Stomach smooth muscle (tissue), 2 donors: ENCODE results near the gene ACOT7.

Experiments used
- H3K27ac ChIP-seq: one replicate; pipeline ENCODE4 v1.7.0; 2013; ENCODE audit warnings: mild to moderate bottlenecking, low read length, inconsistent platforms
- H3K27me3 ChIP-seq, 2 donors: one replicate each; pipeline ENCODE4 v1.7.0; 2013; ENCODE audit warnings: low read length in 2 of 2; ENCODE audit not compliant: insufficient read depth in 2 of 2, control insufficient read depth in 1 of 2
- H3K36me3 ChIP-seq, 2 donors: one replicate each; pipeline ENCODE4 v1.7.0; 2013; ENCODE audit warnings: low read length in 2 of 2; ENCODE audit not compliant: control insufficient read depth in 2 of 2, insufficient read depth in 2 of 2
- H3K4me1 ChIP-seq: one replicate; pipeline ENCODE4 v1.7.0; 2013; ENCODE audit warnings: low read length; ENCODE audit not compliant: control insufficient read depth, insufficient read depth
- H3K4me3 ChIP-seq, 2 donors: one replicate each; pipeline ENCODE4 v1.7.0; 2013; ENCODE audit warnings: low read length in 2 of 2
- H3K9ac ChIP-seq, 2 donors: one replicate each; pipeline ENCODE4 v1.7.0; 2013; ENCODE audit warnings: low read length in 2 of 2, mild to moderate bottlenecking in 1 of 2
- H3K9me3 ChIP-seq, 2 donors: one replicate each; pipeline ENCODE4 v1.7.0; 2013; ENCODE audit warnings: low read length in 2 of 2; ENCODE audit not compliant: control insufficient read depth in 2 of 2
- donor health status: healthy.
- donor health status: Pancreatic carcinoma.

The ACOT7 gene

GRCh38 chr1:6350416-6351088, 43.0 kb downstream of the ACOT7 start:
- Histone ChIP-seq H3K27ac (no peak overlapping the region), H3K9ac (no peak overlapping the region), H3K4me3 (no peak overlapping the region), H3K4me1 (peaks cover 33% of the 10 kb centered on the region), H3K36me3 (no peaks in the 10 kb centered on the region), H3K9me3 (no peaks in the 10 kb centered on the region), H3K27me3 (no peaks in the 10 kb centered on the region)

- no peaks in the 10 kb centered on the region for H3K36me3 ChIP-seq
- H3K9ac ChIP-seq, result no peak overlapping the region
- no peaks in the 10 kb centered on the region for H3K27me3 ChIP-seq
- peaks cover 33% of the 10 kb centered on the region for H3K4me1 ChIP-seq
- no peak overlapping the region for H3K27ac ChIP-seq
- H3K9me3 ChIP-seq, result no peaks in the 10 kb centered on the region
- no peak overlapping the region for H3K4me3 ChIP-seq
Observed at GRCh38 chr1:6349254-6349943, 44.2 kb downstream of the ACOT7 start.

- Histone ChIP-seq H3K9ac (no peak overlapping the region), H3K27me3 (no peaks in the 10 kb centered on the region), H3K36me3 (no peaks in the 10 kb centered on the region), H3K27ac (no peak overlapping the region), H3K9me3 (no peaks in the 10 kb centered on the region), H3K4me3 (no peak overlapping the region), H3K4me1 (peaks cover 25% of the 10 kb centered on the region)
Observed at GRCh38 chr1:6348511-6349191, 44.9 kb downstream of the ACOT7 start.

- H3K9ac ChIP-seq, result no peak overlapping the region
- H3K4me3 ChIP-seq, result no peak overlapping the region
- no peaks in the 10 kb centered on the region for H3K36me3 ChIP-seq
- no peaks in the 10 kb centered on the region for H3K9me3 ChIP-seq
- peaks cover 23% of the 10 kb centered on the region for H3K4me1 ChIP-seq
- H3K27me3 ChIP-seq, result no peaks in the 10 kb centered on the region
- no peak overlapping the region for H3K27ac ChIP-seq
Observed at GRCh38 chr1:6347641-6348487, 45.7 kb downstream of the ACOT7 start.

GRCh38 chr1:6345460-6345859, 48.1 kb downstream of the ACOT7 start:
- no peak overlapping the region for H3K9ac ChIP-seq
- H3K4me1 ChIP-seq, result peaks cover 4% of the 10 kb centered on the region
- H3K27me3 ChIP-seq, result no peaks in the 10 kb centered on the region
- no peaks in the 10 kb centered on the region for H3K9me3 ChIP-seq
- H3K4me3 ChIP-seq, result no peak overlapping the region
- H3K27ac ChIP-seq, result no peak overlapping the region
- no peaks in the 10 kb centered on the region for H3K36me3 ChIP-seq

GRCh38 chr1:6345009-6345408, 48.6 kb downstream of the ACOT7 start:
- Histone ChIP-seq H3K27ac (no peak overlapping the region), H3K4me3 (no peak overlapping the region), H3K9me3 (no peaks in the 10 kb centered on the region), H3K27me3 (no peaks in the 10 kb centered on the region), H3K36me3 (no peaks in the 10 kb centered on the region), H3K9ac (no peak overlapping the region), H3K4me1 (no peaks in the 10 kb centered on the region)

- Histone ChIP-seq H3K27ac (no peak overlapping the region), H3K36me3 (peaks cover 0 to 2% of the 10 kb centered on the region in 2 donors), H3K27me3 (no peaks in the 10 kb centered on the region), H3K4me1 (no peaks in the 10 kb centered on the region), H3K9ac (no peak overlapping the region), H3K9me3 (no peaks in the 10 kb centered on the region), H3K4me3 (no peak overlapping the region)
Observed at GRCh38 chr1:6343506-6344405, 49.8 kb downstream of the ACOT7 start.

GRCh38 chr1:6342056-6342455, 51.5 kb downstream of the ACOT7 start:
- Histone ChIP-seq H3K27me3 (no peaks in the 10 kb centered on the region), H3K27ac (no peak overlapping the region), H3K4me1 (no peaks in the 10 kb centered on the region), H3K36me3 (peaks cover 0 to 4% of the 10 kb centered on the region in 2 donors), H3K4me3 (no peak overlapping the region), H3K9me3 (no peaks in the 10 kb centered on the region), H3K9ac (no peak overlapping the region)

- Histone ChIP-seq H3K4me1 (no peaks in the 10 kb centered on the region), H3K4me3 (no peak overlapping the region), H3K36me3 (peaks cover 0 to 4% of the 10 kb centered on the region in 2 donors), H3K27me3 (no peaks in the 10 kb centered on the region), H3K9me3 (no peaks in the 10 kb centered on the region), H3K27ac (no peak overlapping the region), H3K9ac (no peak overlapping the region)
Observed at GRCh38 chr1:6338695-6339094, 54.9 kb downstream of the ACOT7 start.
